Ecto neural progenitor cell (in vitro differentiated cells): Measurements from ENCODE around the gene FAM210B.
"Not testable (repeated sequence)": the region's sequence is repeated elsewhere in the genome, so short reads cannot be mapped to it uniquely, and the experiment has no call there.

Experiments used
- DNase-seq: peaks from one replicate; pipeline ENCODE4 v3.0.0-alpha.2; 2018; ENCODE audit warnings: low spot score

Gene FAM210B

GRCh38 chr20:56360908-56361205 lies 2.1 kb downstream of the FAM210B start:
- DNase-seq, result no peak

GRCh38 chr20:56361900-56362299 lies 3.1 kb downstream of the FAM210B start:
- DNase-seq, result no peak

- no peak for DNase-seq
Measured at GRCh38 chr20:56362833-56363413, 4.1 kb downstream of the FAM210B start.

GRCh38 chr20:56363491-56363890 lies 4.7 kb downstream of the FAM210B start:
- DNase-seq, result no peak

- no peak for DNase-seq
Measured at GRCh38 chr20:56368351-56369134, 9.8 kb downstream of the FAM210B start.

GRCh38 chr20:56369179-56369578 lies 10.4 kb downstream of the FAM210B start:
- no peak for DNase-seq

GRCh38 chr20:56371977-56372376 lies 13.2 kb downstream of the FAM210B start:
- no peak for DNase-seq

GRCh38 chr20:56372850-56373249 lies 14.1 kb downstream of the FAM210B start:
- DNase-seq, result no peak

- no peak for DNase-seq
Measured at GRCh38 chr20:56373942-56374341, 15.2 kb downstream of the FAM210B start.

GRCh38 chr20:56376331-56376730 lies 17.6 kb downstream of the FAM210B start:
- no peak for DNase-seq

GRCh38 chr20:56378386-56378785 lies 19.6 kb downstream of the FAM210B start:
- no peak for DNase-seq

GRCh38 chr20:56380375-56380774 lies 21.6 kb downstream of the FAM210B start:
- no peak for DNase-seq

- DNase-seq, result no peak
Measured at GRCh38 chr20:56381501-56381900, 22.7 kb downstream of the FAM210B start.

- DNase-seq, result no peak
Measured at GRCh38 chr20:56382696-56383095, 23.9 kb downstream of the FAM210B start.

- DNase-seq, result no peak
Measured at GRCh38 chr20:56383334-56383733, 24.6 kb downstream of the FAM210B start.

GRCh38 chr20:56385130-56385529 lies 26.4 kb downstream of the FAM210B start:
- DNase-seq, result no peak

- no peak for DNase-seq
Measured at GRCh38 chr20:56386219-56386618, 27.4 kb downstream of the FAM210B start.

GRCh38 chr20:56388882-56389281 lies 30.1 kb downstream of the FAM210B start:
- no peak for DNase-seq

GRCh38 chr20:56389807-56390206 lies 31.0 kb downstream of the FAM210B start:
- no peak for DNase-seq

- DNase-seq, result not testable (repeated sequence)
Measured at GRCh38 chr20:56390396-56390795, 31.6 kb downstream of the FAM210B start.

GRCh38 chr20:56391037-56391436 lies 32.3 kb downstream of the FAM210B start:
- no peak for DNase-seq

GRCh38 chr20:56391596-56392131 lies 32.9 kb downstream of the FAM210B start:
- DNase-seq, result no peak

- DNase-seq, result peak; percentile 98
Measured at GRCh38 chr20:56392132-56392880, 33.5 kb downstream of the FAM210B start, which contains the start of the genes AURKA and CSTF1. AURKA (minus strand) TSS chr20:56392215; CDS start chr20:56388197, 4,018 bp downstream. CSTF1 (plus strand) TSS chr20:56392645; CDS start chr20:56395553, 2,908 bp downstream.
